ENCODE measurements around the gene DPH6. TPM values are rescaled to one million over a fixed set of nuclear protein-coding genes. Genes with fewer than 3 reads are reported as not detected.
"Not testable (repeated sequence)": the region's sequence is repeated elsewhere in the genome, so short reads cannot be mapped to it uniquely, and the experiment has no call there.

The DPH6 gene
- total RNA-seq, 1 donor from 2014 or later = 30.2 TPM

GRCh38 chr15:35397027-35397426, 148.9 kb downstream of the DPH6 start:
- Histone ChIP-seq H3K27ac (no peak overlapping the region), H3K4me3 (no peak overlapping the region), H3K27me3 (no peaks in the 10 kb centered on the region), H3K4me1 (no peaks in the 10 kb centered on the region), H3K36me3 (no peaks in the 10 kb centered on the region), H3K9me3 (no peaks in the 10 kb centered on the region)
- TF ChIP-seq POLR2A (IDR thresholded peaks at IDR 0.05) (no peak), POLR2AphosphoS5 (IDR thresholded peaks at IDR 0.05; ENCODE audit: insufficient read depth in 1 of 2, low read depth in 1 of 2) (no peak), CTCF (IDR thresholded peaks at IDR 0.05) (no peak)
- intact Hi-C loops (cut with DNase I) = no loop called here
- no peak for DNase-seq (ENCODE audit: extremely low spot score in 2 of 2)

GRCh38 chr15:35394416-35394815, 151.5 kb downstream of the DPH6 start:
- H3K27ac ChIP-seq = no peak overlapping the region
- no peaks in the 10 kb centered on the region for H3K4me1 ChIP-seq
- no peaks in the 10 kb centered on the region for H3K9me3 ChIP-seq
- H3K36me3 ChIP-seq = no peaks in the 10 kb centered on the region
- TF ChIP-seq CTCF (IDR thresholded peaks at IDR 0.05) (no peak), POLR2AphosphoS5 (IDR thresholded peaks at IDR 0.05; ENCODE audit: insufficient read depth in 1 of 2, low read depth in 1 of 2) (no peak), POLR2A (IDR thresholded peaks at IDR 0.05) (no peak)
- H3K27me3 ChIP-seq = no peaks in the 10 kb centered on the region
- intact Hi-C loops (cut with DNase I) = no loop called here
- H3K4me3 ChIP-seq = no peak overlapping the region
- no peak for DNase-seq (ENCODE audit: extremely low spot score in 2 of 2)

- Histone ChIP-seq H3K36me3 (no peaks in the 10 kb centered on the region), H3K4me1 (no peaks in the 10 kb centered on the region), H3K9me3 (no peaks in the 10 kb centered on the region), H3K4me3 (no peak overlapping the region), H3K27me3 (no peaks in the 10 kb centered on the region), H3K27ac (no peak overlapping the region)
- intact Hi-C loops (cut with DNase I) = no loop called here
- DNase-seq (ENCODE audit: extremely low spot score in 2 of 2) = no peak
- no peak for TF ChIP-seq POLR2A (IDR thresholded peaks at IDR 0.05)
- TF ChIP-seq POLR2AphosphoS5 (IDR thresholded peaks at IDR 0.05; ENCODE audit: insufficient read depth in 1 of 2, low read depth in 1 of 2) = no peak
- TF ChIP-seq CTCF (IDR thresholded peaks at IDR 0.05) = no peak
Measured at GRCh38 chr15:35393398-35393797, 152.6 kb downstream of the DPH6 start.

- H3K9me3 ChIP-seq; H3K4me3 ChIP-seq; H3K36me3 ChIP-seq; H3K4me1 ChIP-seq; H3K27me3 ChIP-seq; intact Hi-C loops (cut with DNase I); H3K27ac ChIP-seq; DNase-seq (ENCODE audit: extremely low spot score in 2 of 2): not testable (repeated sequence)
Measured at GRCh38 chr15:35391408-35391984, 154.5 kb downstream of the DPH6 start.

- no peak for TF ChIP-seq CTCF (IDR thresholded peaks at IDR 0.05)
- Histone ChIP-seq H3K9me3 (no peaks in the 10 kb centered on the region), H3K27me3 (no peaks in the 10 kb centered on the region), H3K36me3 (no peaks in the 10 kb centered on the region), H3K4me1 (no peaks in the 10 kb centered on the region), H3K4me3 (no peak overlapping the region), H3K27ac (no peak overlapping the region)
- intact Hi-C loops (cut with DNase I) = no loop called here
- no peak for DNase-seq (ENCODE audit: extremely low spot score in 2 of 2)
Measured at GRCh38 chr15:35383506-35383905, 162.5 kb downstream of the DPH6 start.

GRCh38 chr15:35381328-35381727, 164.6 kb downstream of the DPH6 start:
- Histone ChIP-seq H3K9me3 (no peaks in the 10 kb centered on the region), H3K4me3 (no peak overlapping the region), H3K4me1 (no peaks in the 10 kb centered on the region), H3K27me3 (no peaks in the 10 kb centered on the region), H3K36me3 (no peaks in the 10 kb centered on the region), H3K27ac (no peak overlapping the region)
- no peak for TF ChIP-seq CTCF (IDR thresholded peaks at IDR 0.05)
- no peak for TF ChIP-seq POLR2AphosphoS5 (IDR thresholded peaks at IDR 0.05; ENCODE audit: insufficient read depth in 1 of 2, low read depth in 1 of 2)
- no peak for TF ChIP-seq POLR2A (IDR thresholded peaks at IDR 0.05)
- intact Hi-C loops (cut with DNase I) = no loop called here
- no peak for DNase-seq (ENCODE audit: extremely low spot score in 2 of 2)

Data from vagina (tissue), 2 donors.